ENCODE results near the gene GATD1.

The GATD1 gene

DNA sequence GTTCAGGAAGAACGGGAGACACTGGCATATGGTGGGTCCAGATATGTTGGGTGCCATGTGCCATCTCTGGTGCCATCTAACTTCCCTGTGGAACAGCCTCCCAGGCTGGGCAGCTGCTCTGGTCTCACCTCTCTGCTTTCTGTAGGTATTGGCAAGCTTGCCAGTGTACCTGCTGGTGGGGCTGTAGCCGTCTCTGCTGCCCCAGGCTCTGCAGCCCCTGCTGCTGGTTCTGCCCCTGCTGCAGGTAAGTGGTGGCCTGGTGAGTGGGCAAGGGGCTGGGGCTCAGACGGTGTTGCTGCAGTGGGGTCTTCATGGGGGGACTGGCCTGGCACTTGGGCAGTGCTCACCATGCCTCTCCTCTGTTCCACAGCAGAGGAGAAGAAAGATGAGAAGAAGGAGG is 35.1 kb upstream of the GATD1 start:
- DNase-seq (ENCODE audit: low spot score), result no peak

DNA sequence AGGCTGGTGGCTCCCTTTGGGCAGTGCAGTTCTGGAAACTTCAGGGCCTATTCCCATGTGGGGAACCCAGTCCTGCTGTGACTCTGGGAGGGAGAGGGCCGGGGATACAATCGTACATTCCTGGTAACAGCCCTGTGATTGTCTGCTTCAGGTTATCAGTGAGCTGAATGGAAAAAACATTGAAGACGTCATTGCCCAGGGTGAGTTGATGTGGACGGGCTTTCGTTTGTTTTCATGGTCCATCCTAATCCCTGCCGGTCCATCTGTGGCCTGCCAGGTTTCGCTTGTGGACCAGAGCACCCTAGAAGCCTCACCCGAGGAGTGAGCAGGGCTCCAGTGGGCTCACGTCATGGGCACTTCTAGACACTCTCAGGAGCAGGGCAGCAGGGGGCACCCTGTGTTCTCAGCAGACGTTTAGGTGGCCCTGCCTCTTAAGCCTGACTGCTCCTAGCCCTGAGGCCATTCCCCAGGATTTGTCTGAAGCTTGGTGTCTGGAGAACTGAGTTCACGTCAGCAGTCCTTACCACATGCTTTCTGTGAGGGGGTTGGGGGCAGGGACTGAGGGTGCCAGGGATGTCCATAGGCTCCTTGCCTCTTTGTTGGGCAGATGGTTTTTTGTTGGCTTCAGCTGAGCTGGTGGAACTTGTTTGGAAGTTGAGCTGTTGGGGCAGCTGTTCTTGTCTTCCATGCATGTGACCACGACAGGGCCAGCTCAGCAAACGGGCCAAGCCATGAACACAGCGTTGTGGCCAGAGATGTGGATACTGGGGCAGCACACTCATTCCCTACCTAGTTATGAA is 34.4 kb upstream of the GATD1 start:
- DNase-seq (ENCODE audit: low spot score), result no peak

DNA sequence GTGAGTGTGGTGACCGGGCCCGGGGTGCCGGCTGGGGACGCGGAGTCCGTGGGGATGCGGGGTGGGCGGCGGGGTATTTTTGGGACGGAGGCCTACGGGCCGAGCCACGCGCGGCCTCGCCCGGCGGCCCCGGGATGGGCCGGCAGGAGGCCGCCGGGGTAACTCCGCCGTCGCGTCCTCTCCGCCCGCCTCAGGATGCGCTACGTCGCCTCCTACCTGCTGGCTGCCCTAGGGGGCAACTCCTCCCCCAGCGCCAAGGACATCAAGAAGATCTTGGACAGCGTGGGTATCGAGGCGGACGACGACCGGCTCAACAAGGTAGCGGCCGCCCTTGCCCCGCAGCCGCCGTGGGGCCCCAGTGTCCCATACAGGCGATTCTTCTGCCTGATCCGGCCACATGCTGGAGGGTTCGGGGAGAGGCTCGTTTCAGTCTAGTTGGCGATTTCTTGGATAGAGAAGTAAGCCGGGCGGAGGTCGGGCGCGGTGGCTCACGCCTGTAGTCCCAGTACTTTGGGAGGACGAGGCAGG is 32.8 kb upstream of the GATD1 start:
- DNase-seq (ENCODE audit: low spot score), result no peak

DNA sequence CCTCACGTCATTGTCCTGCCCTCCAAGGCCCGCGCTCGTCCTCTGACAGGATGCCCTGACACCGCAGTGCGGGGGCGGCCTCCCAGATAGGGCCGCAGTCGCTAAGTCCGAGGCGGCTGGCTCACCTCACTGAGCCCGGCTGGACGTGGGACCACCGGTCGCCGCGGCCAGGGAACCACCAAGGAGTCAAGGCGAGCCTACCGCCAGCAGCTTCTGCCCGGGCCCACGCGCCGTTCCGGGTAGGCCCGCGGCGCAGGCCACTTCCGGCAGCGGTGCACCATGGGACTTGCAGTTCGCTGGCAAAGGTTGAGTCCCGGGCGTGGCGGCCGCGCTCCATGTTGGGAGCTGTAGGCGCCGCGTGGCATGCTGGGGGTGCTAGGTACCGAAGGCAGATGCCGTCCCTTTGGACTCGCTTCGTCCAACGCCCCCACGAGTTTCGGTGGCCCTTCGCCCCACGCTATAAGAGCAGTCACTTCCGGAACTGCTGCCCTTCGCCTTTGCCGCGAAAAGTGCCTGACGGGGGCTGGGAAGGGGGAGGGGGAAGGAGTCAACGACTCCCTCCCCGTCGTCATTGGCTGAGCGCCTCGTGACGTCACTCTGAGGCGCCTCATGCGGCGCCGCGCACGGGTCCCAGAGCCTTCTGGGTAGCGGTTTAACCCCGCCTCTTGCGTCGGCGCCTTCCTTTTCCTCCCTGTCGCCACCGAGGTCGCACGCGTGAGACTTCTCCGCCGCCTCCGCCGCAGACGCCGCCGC is 32.2 kb upstream of the GATD1 start, which contains the start of gene RPLP2:
TSS of gene RPLP2 (plus strand) at position 681 of the 753 bp plus-strand sequence. CDS start 268 bp downstream, outside the sequence.
- peak; percentile 97 for DNase-seq (ENCODE audit: low spot score)

DNA sequence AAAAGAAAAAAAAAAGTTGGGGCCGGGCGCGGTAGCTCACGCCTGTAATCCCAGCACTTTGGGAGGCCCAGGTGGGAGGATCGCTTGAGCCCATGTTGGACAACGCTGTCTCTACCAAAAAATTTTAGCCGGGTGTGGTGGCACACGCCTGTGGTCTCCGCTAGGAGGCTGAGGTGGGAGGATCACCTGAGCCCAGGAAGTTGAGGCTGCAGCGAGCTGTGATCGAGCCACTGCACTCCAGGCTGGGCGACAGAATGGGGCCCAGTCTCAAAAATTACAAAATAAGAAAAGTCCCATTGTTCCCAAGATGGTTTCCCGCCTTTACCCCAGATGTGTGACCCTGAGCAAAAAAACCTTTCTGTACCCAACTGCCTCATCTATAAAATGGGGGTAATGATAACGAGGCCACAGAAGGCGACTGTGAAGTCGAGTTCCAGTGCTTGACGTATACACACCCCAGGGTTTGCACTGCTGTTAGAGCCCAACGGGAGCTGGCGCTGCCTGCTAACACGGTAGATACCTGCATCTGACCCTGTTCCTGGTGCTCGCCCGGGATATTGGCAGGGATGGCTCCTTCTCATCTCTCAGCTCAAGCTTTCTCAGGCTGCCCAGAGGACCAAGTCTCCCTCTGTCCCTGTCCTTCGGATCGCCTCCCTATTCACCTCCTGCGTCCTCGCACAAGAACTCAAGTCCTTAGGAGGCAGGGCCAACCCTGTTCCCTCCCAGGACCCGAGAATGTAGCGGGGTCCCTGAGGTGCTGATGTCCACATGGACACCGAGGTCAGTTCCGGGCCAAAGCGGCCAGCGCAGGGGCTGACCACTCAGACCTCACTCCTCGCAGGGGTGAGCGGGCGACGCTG is 31.4 kb upstream of the GATD1 start:
- peak; percentile 45 for DNase-seq (ENCODE audit: low spot score)

DNA sequence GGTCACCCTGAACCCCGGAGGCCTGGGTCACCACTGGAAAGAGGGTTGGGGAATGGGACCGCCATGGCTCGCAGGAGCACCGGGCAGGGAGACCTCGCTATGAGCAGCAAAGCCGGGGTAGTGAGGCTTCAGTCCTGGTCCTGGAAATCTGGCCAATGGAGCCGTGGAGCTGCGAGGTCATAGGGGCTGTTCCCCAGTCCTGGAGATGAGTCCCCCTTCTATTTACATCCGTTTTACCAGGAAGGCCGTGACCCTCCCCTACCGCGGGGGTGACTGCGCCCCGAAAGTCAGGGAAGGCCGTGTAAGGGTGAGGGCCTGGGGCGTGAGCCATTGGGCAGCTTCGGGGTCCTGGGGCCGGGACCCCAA is 27.3 kb upstream of the GATD1 start:
- no peak for DNase-seq (ENCODE audit: low spot score)

DNA sequence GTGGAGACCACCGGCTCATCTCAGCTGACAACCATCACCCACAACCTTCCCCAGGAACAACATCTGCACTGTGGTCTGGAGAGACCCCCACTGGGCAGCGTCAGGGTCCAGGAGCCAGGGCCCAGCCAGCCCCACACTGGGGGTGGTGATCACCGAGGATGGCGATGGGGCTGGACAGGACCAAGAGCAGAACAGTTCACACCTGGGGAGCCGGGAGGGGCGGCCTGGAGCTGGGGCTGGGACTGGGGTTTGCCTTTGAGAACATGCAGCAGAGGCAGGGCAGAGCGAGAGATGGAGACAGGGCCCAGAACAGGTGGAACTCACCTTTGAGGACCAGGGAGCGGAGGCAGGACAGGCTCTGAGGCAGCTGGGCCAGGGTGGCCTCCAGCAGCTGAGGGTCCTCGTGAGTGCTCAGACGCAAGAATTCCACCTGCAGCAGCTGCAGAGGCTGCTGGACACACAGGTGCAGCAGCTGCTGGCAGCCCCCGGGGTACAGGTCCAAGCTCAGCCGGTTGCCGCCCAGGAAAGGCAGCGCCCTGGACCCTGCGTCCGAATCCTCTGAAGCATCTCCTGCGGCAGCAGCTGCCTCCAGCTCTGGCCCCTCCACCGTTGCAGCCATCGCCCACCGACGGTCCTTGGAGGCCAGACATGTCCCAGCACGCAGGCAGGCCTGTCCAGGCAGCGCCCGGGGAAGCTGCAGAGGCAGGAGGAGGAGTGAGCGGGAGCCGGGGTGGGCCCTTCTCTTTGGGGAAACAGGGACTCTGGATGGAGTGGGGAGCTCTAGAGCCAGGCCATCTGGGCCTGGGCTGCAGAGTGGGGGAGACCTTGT is 26.7 kb upstream of the GATD1 start:
- DNase-seq (ENCODE audit: low spot score), result no peak

DNA sequence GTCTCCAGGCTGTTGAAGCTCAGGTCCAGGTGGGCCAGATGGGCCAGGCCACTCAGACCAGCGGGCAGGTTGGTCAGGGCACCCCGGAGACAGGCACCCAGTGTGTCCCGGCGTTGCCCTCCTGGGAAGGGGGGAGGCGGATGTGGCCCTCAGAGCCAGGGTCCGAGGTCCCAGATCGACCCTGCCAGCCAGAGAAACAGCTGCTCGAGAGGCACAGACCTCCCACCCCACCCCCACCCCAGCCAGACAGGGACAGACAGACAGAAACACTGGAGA is 26.1 kb upstream of the GATD1 start:
- no peak for DNase-seq (ENCODE audit: low spot score)

DNA sequence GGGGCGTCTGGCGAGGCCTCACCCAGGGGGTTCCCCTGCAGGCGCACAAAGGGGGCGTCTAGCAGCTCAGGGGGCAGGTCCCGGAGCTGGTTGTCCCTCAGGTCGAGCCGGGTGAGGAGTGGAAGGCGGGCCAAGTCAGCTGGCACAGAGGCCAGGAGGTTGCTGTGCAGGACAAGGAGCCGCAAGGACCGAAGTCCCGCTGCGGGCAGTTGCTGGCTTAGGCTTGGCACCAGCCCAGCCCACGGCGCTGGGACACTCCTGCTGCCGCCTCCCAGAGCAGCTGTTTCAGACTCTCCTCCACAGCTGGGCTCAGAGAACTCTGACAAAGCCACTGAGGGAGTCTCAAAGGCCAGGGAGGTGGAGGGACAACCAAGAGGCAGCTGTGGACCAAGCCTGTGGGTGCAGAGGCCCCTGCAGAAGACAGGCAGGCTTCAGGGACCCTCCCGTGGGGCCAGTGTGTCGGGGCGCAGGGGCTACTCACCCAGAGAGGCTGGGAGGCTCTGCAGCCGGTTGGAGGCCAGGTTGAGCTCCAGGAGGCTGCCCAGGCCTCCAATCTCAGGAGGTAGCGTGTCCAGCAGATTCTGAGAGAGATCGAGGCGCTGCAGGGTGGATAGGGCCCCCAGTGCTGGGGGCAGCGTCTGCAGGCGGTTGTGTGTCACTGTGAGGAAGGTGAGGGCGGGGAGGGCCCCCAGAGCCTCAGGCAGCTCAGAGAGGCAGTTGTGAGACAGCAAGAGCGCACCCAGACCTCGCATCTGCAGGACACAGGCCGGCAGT is 25.6 kb upstream of the GATD1 start:
- DNase-seq (ENCODE audit: low spot score), result no peak

DNA sequence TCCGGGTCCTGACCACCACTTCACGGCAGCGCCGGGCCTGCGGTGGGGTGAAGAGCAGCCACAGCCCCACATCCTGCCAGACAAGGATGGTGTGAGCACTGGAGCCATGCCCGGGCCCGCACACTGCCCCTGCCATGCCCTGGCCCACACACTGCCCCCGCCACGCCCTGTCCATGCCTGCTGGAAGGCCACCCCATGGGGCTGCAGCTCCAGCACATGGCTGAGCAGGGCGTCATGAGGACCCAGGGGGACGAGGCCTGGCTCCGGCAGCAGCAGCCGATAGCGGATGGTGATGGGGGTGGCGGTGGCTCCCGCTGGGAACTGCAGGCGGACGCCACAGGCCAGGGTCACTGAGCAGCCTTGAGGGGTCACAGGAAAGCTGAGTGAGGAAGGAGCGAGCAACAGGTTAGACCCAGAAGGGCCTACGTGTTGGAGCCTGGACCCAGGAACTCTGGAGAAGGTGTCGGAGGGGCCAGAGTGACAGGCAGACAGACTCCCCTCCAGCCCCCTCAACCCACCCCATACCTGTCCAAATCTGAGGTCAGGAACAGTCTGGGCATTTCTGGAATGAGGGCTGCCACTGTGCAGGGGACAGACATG is 24.8 kb upstream of the GATD1 start:
- DNase-seq (ENCODE audit: low spot score), result no peak

DNA sequence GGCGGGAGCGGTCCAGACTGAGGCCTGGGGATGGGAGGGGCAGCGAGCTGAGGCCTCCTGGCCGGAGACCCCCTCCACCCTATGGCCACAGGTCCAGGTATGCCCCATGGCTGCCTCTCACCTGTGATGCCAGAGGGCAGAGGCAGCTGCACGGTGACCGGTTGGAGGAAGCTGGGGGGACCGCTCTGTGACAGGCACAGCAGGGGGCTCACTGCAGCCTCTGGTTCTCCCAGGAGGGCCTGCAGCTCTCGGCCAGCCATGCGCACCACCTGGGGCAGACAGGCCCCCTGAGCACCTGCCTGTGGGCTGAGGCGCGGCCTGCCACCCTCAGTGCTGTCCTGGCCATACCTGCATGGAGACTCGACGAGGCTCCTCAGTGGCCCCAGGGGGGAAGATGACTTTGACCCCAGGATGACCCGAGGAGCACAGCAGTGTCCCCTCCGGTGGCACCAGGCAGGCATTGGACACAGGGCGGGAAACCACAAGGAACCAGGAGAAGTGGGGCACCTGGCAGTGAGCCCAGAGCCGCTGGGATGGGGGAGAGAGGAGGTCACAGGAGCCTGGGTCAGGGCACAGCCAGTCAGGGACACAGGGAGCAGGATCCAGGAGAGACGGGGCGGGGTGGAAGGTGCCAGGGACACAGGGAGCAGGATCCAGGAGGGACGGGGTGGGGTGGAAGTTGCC is 24.0 kb upstream of the GATD1 start:
- no peak for DNase-seq (ENCODE audit: low spot score)

DNA sequence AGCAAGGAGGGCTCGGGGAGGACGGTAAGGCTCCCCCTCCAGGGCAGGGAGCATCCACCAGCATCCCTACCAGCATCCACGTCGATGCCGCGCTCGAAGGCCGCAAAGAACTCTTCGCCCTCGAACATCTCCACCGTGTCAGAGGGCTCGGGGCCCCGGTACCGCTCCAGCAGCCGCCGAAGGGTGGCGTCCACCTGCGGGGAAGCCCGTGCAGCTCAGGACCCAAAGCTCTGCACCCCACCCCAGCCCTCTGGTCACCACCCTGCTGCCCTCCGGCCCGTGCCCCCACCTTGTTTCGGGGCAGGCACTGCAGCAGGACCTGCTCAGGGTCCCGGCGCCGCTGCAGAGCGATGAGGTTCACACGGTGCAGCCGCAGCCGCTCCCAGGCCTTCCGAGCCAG is 23.2 kb upstream of the GATD1 start:
- DNase-seq (ENCODE audit: low spot score), result no peak

DNA sequence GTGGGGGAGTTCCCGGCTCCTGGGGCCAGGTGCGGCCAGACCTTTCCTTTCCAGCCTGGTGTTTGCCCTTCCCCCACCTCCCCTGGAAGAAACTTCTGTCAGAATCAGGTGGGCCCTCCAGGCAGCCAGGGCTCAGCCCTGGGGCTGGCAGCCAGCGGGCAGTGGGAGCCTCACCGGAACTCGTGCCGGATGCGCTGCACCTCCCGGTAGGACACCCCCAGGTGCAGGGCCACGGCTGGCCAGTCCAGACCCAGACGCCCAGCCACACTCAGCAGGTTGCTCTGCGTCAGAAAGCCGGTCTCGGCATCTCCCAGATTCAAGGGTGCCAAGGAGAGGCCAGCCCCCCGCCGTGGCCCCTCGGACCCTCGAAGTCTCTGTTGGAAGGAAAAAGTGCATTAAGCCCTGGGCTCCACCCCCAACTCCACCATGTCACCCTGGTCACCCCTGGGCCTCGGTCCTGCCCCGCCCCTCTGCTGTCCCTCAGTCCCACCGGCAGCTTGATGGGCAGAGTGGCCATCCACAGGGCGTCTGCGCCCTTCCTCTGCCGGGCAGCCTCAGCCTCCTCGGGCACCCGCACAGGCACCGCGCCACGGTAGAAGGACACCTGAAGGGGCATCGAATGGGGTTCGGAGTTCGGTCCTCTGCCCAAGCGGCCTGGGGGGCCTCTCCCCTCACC is 22.5 kb upstream of the GATD1 start:
- no peak for DNase-seq (ENCODE audit: low spot score)

DNA sequence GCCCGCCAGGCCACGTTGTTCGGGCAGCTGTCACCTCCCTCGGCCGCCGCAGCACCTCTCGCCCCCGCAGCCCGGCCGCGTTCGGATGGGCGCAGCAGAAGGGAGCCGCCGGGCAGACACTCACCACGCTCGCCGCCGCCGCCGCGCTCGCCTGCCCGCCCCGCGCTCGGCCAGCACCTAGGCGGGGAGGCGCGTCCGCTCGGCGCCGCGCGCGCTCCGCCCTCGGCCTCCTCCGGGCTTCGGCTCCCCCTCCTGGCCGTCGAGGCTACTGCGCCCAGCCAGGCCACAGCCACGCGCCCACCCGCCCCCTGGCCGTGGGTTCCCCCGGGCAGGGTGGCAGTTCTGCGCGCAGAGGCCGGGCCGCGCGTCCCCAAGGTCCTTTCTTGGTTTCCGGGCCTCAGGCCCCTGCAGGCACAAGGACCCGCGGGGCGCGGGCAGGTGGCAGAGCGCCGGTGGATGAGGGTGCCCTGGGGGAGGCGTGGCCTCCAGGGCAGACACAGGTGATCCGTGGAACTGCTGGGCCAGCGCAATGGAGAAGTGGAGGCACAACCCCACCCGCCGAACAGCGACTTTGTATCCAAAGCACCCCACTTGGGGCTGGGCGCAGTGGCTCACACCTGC is 20.9 kb upstream of the GATD1 start, which contains the start of gene SLC25A22:
TSS of gene SLC25A22 (minus strand) at position 189 of the 621 bp plus-strand sequence. CDS start 3,275 bp downstream, outside the sequence.
- DNase-seq (ENCODE audit: low spot score), result peak; percentile 85

DNA sequence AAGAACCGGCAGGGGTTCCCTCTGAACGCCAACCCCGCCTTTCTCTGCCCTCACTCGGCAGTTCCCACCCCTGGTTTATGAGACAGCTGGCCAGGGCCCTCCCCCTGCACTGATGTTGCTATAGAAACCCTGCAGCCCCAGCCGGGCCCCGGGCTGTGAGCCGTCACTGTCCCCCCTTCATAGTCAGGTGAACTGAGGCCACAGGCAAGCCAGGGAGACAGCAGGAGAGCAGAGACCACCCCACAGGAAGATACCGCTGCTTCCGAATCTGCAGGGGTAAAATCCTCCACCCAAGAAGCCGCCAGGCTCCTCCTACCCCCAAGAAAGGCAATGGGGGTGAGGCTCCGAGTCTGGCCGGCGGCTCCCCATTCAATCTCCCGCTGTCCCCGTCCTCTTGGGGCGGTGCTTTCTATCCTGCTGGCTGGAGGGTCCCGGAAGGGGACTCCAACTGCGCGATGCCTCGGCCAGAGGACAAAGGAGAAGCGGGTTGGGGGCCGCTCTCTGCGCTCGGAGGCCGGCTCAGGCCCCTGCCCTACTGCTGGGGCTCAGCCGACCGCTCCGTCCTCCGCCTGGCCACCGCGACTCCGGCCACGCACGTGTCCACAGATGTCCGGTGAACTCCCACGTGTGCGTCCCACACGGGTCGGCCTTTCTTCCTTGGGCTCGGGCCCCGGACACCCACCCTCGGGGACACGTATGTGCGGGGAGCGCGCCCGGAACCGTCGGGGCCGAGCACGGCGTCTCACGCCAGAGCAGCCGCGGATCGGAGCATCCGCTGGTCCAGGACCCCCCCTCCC is 20.2 kb upstream of the GATD1 start:
- peak; percentile 85 for DNase-seq (ENCODE audit: low spot score)

DNA sequence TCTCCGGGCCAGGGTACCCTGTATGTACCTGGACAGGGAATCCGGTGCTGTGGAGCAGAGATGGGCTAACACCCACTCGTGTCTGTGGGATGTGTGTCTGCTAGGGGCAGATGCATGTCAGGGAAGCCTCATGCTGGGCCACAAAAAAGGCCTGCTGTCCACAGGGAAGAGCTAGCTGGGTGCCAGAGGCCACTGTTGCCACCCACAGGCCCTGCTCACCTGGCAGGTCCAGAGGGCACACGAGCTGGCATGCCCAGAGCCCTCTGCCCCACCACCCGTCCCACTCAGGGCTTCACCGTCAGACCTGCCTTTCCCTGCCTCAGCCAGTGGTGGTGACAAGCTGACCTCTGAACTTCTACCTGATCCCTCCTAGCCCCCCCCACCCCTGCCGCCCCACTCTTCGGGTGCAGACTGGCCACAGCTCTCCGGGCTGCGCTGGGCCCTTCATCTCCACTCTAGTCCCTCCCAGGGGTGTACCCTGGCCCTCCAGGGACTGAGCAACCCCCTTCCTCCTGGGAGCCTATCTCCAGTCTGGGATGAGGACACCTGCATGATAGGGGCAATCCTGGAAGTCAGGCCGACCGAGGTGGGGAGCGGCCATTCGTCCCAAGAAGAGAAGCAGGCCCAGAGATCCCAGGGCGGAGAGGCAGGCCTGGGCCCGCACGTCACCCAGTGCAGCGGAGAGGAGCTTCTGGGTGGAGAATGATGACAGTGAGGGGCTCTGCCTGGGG is 19.4 kb upstream of the GATD1 start:
- DNase-seq (ENCODE audit: low spot score), result no peak

Measured in Ammon's horn (tissue), 1 donor.